PC-3 (cell line): ENCODE data around the gene ARRB1. TPM values are rescaled to one million over a fixed set of nuclear protein-coding genes. Genes with fewer than 3 reads are reported as not detected.
A peak's percentile ranks its signal among the peaks of the same experiment; 100 is the strongest.

Source experiments
- ATAC-seq: fragments of 200-7000 bp; cut with Tn5 transposase; 2 replicates; pipeline ENCODE4 v1.9.1; 2020; ENCODE audit warnings: mild to moderate bottlenecking, moderate library complexity
- BruUV-seq: library from RNA; stranded (reverse); fragments of 400-500 nt; replicated peaks from 2 replicates; lab custom pipeline; 2021; lab: Mats Ljungman, UMichigan
- CTCF ChIA-PET: fragments of 300-600 bp; sonication (Branson Sonifier 250); formaldehyde crosslinking; loops from one replicate; lab custom pipeline; 2022; ENCODE audit warnings: antibody characterized with exemption; lab: Charles Lee
- POLR2A ChIA-PET: fragments of 300-600 bp; sonication (Branson Sonifier 250); formaldehyde crosslinking; loops from one replicate; lab custom pipeline; 2022; ENCODE audit warnings: antibody characterized with exemption; ENCODE audit not compliant: unreplicated experiment; lab: Charles Lee
- DNase-seq: peaks from one replicate; pipeline ENCODE4 v3.0.0-alpha.2; 2015
- H2AFZ ChIP-seq: fragments of 300-600 bp; sonication (generic); 2 replicates; pipeline ENCODE4 v1.6.0; 2016; ENCODE audit warnings: antibody characterized with exemption, low read length
- H3F3A ChIP-seq: fragments of 300-600 bp; sonication (generic); one replicate; pipeline ENCODE4 v1.6.0; 2017; ENCODE audit warnings: antibody characterized with exemption, low read length, control low read depth, mild to moderate bottlenecking; ENCODE audit not compliant: unreplicated experiment
- H3K27ac ChIP-seq: fragments of 300-600 bp; sonication (generic); 2 replicates; pipeline ENCODE4 v1.5.1; 2016; ENCODE audit warnings: mild to moderate bottlenecking, low read length
- H3K27me3 ChIP-seq: fragments of 300-600 bp; sonication (generic); 2 replicates; pipeline ENCODE4 v1.6.1; 2016; ENCODE audit warnings: low read length, mixed read lengths
- H3K36me3 ChIP-seq: fragments of 300-600 bp; sonication (generic); 2 replicates; pipeline ENCODE4 v1.6.1; 2016; ENCODE audit warnings: low read depth, mixed run types, low read length, mixed read lengths
- H3K4me1 ChIP-seq: fragments of 300-600 bp; sonication (generic); 2 replicates; pipeline ENCODE4 v1.5.1; 2016; ENCODE audit warnings: low read length; ENCODE audit not compliant: insufficient read depth
- H3K4me2 ChIP-seq: fragments of 300-600 bp; sonication (generic); 2 replicates; pipeline ENCODE4 v1.6.0; 2016; ENCODE audit warnings: low read length
- H3K4me3 ChIP-seq: fragments of 300-600 bp; sonication (generic); 2 replicates; pipeline ENCODE4 v1.5.1; 2016; ENCODE audit warnings: mild to moderate bottlenecking, low read length, mixed read lengths
- H3K79me2 ChIP-seq: fragments of 300-600 bp; sonication (generic); 2 replicates; pipeline ENCODE4 v1.6.1; 2017; ENCODE audit warnings: low read length, mixed read lengths
- H3K9ac ChIP-seq: fragments of 300-600 bp; sonication (generic); 2 replicates; pipeline ENCODE4 v1.6.0; 2016; ENCODE audit warnings: mild to moderate bottlenecking, low read length
- H3K9me2 ChIP-seq: fragments of 300-600 bp; sonication (generic); replicated peaks from 2 replicates; pipeline ENCODE4 v1.6.1; 2016; ENCODE audit warnings: mixed run types, low read length, mixed read lengths
- H3K9me3 ChIP-seq: fragments of 300-600 bp; sonication (generic); 2 replicates; pipeline ENCODE4 v1.6.1; 2016; ENCODE audit warnings: low read length, mixed read lengths
- H4K20me1 ChIP-seq: fragments of 300-600 bp; sonication (generic); 2 replicates; pipeline ENCODE4 v1.6.1; 2016; ENCODE audit warnings: low read length, mixed read lengths
- CTCF ChIP-seq: fragments of 300-600 bp; sonication (generic); conservative IDR thresholded peaks from 2 replicates; pipeline ENCODE4 v1.5.1; 2017; ENCODE audit warnings: antibody characterized with exemption, low read depth, mild to moderate bottlenecking, low read length
- EZH2 ChIP-seq: fragments of 300-600 bp; sonication (generic); IDR thresholded peaks from one replicate; pipeline ENCODE4 v1.6.1; 2017; ENCODE audit warnings: antibody characterized with exemption, mild to moderate bottlenecking, low read length; ENCODE audit not compliant: unreplicated experiment
- EZH2phosphoT487 ChIP-seq: fragments of 300-600 bp; sonication (generic); IDR thresholded peaks from 2 replicates; pipeline ENCODE4 v1.6.1; 2018; ENCODE audit warnings: mild to moderate bottlenecking, antibody characterized with exemption, low read length, borderline replicate concordance
- intact Hi-C: fragments of 100-400 bp; cut with micrococcal nuclease; formaldehyde crosslinking; loops from 2 replicates; pipeline ENCODE4 v1.9.0; 2023
- total RNA-seq: library from RNA; depleted of rRNA; stranded (reverse); fragments of >200 nt; gene quantifications from 2 replicates; pipeline ENCODE4 v1.2.3, GENCODE V29; 2014

ARRB1 gene
- total RNA-seq, 1 experiment from 2014 or later, result 19.1 TPM

- Histone ChIP-seq H3K27me3 (no peaks in the 10 kb centered on the region), H3K9ac (no peak overlapping the region), H3K27ac (no peak overlapping the region), H3K4me3 (no peak overlapping the region), H3K9me2 (no peaks in the 10 kb centered on the region), H3K36me3 (no peaks in the 10 kb centered on the region), H3K79me2 (no peaks in the 10 kb centered on the region), H3F3A (no peaks in the 10 kb centered on the region), H4K20me1 (no peaks in the 10 kb centered on the region), H3K4me2 (no peak overlapping the region), H3K9me3 (no peaks in the 10 kb centered on the region), H2AFZ (no peak overlapping the region), H3K4me1 (peaks cover 6% of the 10 kb centered on the region)
- intact Hi-C loops, result no loop called here
- BruUV-seq, result no TSS peak
- ChIA-PET POLR2A (no interaction called here), CTCF (no interaction called here)
- DNase-seq (no peak), ATAC-seq (no peak)
- TF ChIP-seq EZH2phosphoT487, result no peak
- no peak for TF ChIP-seq EZH2
Observed at GRCh38 chr11:75356613-75357012, 5.2 kb upstream of the ARRB1 start.

- POLR2A ChIA-PET, result interaction anchor here (0.6 kb wide), 1 partner anchor 31 kb away, joined by 7 read pairs; no protein-coding TSS in a partner anchor
Observed at GRCh38 chr11:75355051-75355450, 3.6 kb upstream of the ARRB1 start.

GRCh38 chr11:75352588-75353206 is 1.2 kb upstream of the ARRB1 start:
- POLR2A ChIA-PET, result interaction anchor here (0.6 kb wide), 1 partner anchor 24 kb away, joined by 3 read pairs; no protein-coding TSS in a partner anchor
- H2AFZ ChIP-seq, result peak overlapping the region; percentile 99
- H3K4me1 ChIP-seq, result peaks cover 19% of the 10 kb centered on the region

More at GRCh38 chr11:75355051-75355450, 3.6 kb upstream of the ARRB1 start:
- Histone ChIP-seq H3K4me3 (no peak overlapping the region), H4K20me1 (no peaks in the 10 kb centered on the region), H3K9me3 (no peaks in the 10 kb centered on the region), H3K79me2 (no peaks in the 10 kb centered on the region), H3K27me3 (no peaks in the 10 kb centered on the region), H3K9me2 (no peaks in the 10 kb centered on the region), H3K9ac (no peak overlapping the region), H3K27ac (no peak overlapping the region), H2AFZ (no peak overlapping the region), H3K4me1 (peaks cover 18% of the 10 kb centered on the region), H3K36me3 (no peaks in the 10 kb centered on the region), H3F3A (no peaks in the 10 kb centered on the region), H3K4me2 (no peak overlapping the region)
- DNase-seq (peak; percentile 24), ATAC-seq (no peak)
- intact Hi-C loops, result no loop called here
- CTCF ChIA-PET, result no interaction called here
- no peak for TF ChIP-seq CTCF
- BruUV-seq, result no TSS peak

More at GRCh38 chr11:75352588-75353206, 1.2 kb upstream of the ARRB1 start:
- DNase-seq, result no peak
- Histone ChIP-seq H3K79me2 (no peaks in the 10 kb centered on the region), H3K4me3 (peak overlapping the region; percentile 81), H3K27ac (no peak overlapping the region), H3K9me3 (no peaks in the 10 kb centered on the region), H3F3A (no peaks in the 10 kb centered on the region), H3K9me2 (no peaks in the 10 kb centered on the region), H3K9ac (no peak overlapping the region), H3K36me3 (no peaks in the 10 kb centered on the region), H3K4me2 (peak overlapping the region; percentile 95), H4K20me1 (no peaks in the 10 kb centered on the region), H3K27me3 (no peaks in the 10 kb centered on the region)
- TF ChIP-seq EZH2, result no peak
- TF ChIP-seq EZH2phosphoT487, result no peak
- TF ChIP-seq CTCF, result no peak
- intact Hi-C loops, result loop anchor here (2.0 kb wide), 1 partner anchor 20 kb away; no protein-coding TSS in a partner anchor
- no peak for ATAC-seq
- CTCF ChIA-PET, result interaction anchor here (0.6 kb wide), 2 partner anchors 13 to 144 kb away, joined by 3 to 4 read pairs; no protein-coding TSS in a partner anchor
- no TSS peak for BruUV-seq
